IPS DF 4.7 (cell line): ENCODE measurements around the gene ENOX1.
"Not testable (repeated sequence)": the region's sequence is repeated elsewhere in the genome, so short reads cannot be mapped to it uniquely, and the experiment has no call there.

Experiments
- DNase-seq: peaks from one replicate; pipeline ENCODE4 v3.0.0-alpha.2; 2013; ENCODE audit warnings: low spot score; ENCODE audit errors: extremely low read depth

Gene ENOX1

DNA sequence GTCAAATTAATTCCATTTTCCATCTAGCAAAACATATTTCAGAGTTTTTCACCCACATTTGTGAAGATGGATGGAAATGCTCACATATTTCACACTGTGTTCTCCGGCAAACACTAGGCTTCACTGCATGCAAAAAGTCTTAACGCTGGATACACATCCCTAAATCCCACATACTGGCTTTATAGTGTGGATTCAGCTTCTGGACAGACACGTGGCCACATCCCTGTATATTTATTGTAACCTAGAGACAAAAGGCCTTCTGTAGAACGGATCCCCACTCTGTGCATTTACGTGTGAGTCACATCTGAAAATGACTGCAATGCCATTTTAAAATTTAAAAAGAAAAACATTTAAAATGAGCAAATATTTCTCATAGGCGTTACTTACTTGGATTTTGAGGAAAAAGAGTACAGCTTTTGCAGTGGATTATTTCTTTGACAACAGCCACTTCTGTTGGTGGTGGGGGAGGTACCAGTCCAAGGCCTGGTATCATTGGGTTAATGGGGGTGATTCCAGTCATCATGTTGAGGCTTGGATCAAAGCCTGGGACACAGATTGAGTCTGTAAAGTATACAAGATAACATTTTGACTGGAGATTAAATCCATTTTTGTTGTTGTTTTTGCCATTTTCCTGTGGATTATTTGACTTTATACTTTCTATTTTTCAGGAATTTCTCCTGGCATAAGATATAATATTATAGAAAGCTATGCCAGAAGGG is 425.7 kb downstream of the ENOX1 start:
- DNase-seq: no peak

DNA sequence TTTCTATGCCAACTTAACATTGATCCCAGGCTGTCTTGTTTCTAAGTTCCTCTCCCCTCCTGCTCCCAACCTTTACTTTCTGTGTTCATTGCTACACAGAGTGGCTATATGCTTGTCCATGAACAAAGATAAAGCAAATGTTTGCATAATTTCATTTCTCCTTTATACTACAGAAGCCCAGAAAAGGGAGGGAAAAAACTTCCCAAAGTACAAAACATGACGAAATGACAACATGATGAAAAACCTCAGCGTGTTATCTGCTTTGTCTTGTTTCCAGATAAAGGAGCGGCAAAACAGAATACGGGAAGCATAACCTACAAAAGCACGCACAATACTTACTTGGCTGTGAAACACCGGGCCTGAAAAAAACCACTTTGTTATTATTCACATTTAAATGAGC is 426.6 kb downstream of the ENOX1 start:
- DNase-seq: no peak

DNA sequence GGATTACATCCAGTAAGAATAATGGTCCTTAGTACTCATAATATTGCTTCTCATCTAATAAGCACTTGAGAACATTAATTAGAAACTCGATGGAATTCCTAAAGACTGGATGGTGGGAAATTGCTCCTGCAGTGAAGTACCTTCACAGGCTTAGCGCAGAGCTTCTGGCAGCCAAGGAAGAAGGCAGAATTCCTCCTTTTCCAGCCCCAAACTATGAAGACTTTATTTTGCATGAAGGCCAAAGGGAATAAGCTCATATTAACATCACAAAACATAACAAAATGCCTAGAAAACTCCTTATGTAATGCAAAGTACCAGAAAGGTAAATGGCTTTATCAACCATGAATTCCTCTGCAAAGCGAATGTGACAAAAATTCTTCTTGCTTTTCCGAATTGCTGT is 427.2 kb downstream of the ENOX1 start:
- peak; percentile 19 for DNase-seq

DNA sequence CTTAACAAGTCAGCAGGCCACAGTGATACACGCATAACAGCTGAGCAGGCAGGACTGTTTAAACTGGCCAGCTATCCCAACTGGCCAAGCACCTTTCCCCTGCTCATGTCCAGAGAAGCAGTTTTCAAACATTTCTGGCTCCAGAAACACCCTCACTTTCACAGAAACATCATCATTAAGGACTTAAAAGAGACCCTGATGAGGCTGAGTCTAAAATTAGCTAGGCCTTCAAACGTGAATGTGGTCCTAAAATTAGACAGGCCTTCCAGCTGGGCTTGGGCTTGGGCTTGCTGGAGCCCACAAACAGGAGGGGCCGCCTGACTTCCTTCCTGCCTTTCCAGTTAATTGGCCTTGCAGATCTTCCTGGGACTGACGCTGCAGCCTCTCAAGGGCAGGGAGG is 429.2 kb downstream of the ENOX1 start:
- no peak for DNase-seq

DNA sequence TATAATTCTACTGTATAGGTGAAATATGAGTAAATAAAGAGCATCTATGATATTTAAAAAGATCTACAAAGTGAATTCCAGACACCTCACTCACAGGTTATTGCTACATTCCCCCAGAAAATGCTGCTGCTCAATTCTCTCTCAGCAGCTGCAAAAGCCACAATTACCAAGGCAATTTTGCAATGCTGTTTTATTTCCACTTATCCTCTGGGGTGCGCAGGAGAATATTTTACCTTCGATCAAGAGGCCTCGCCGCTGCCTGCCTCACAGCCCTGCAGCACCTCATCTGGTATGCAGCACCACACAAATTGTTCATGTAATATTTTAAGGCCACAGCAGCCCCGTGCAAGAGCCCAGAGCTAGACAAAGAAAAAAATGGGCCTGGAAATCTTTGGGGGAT is 430.2 kb downstream of the ENOX1 start:
- no peak for DNase-seq

DNA sequence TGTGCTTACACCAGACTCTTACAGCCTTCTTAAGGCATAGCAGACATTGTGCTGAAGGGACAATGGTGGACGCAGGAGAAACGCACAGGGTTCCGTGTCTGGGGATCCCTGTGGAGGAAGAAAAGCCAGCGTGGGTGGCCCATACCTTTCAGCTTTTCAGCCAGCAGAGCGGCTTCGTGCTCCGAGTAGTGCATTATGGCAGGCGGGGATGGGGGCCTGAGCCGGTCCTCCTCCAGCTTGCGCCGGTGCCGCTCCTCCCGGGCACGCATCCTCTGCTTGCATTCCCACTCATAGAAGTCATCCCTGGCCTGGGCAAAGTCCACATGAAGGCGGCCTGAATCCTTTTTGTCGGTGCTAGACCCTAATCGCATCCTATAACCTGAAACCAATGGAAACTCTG is 431.0 kb downstream of the ENOX1 start:
- DNase-seq: no peak

DNA sequence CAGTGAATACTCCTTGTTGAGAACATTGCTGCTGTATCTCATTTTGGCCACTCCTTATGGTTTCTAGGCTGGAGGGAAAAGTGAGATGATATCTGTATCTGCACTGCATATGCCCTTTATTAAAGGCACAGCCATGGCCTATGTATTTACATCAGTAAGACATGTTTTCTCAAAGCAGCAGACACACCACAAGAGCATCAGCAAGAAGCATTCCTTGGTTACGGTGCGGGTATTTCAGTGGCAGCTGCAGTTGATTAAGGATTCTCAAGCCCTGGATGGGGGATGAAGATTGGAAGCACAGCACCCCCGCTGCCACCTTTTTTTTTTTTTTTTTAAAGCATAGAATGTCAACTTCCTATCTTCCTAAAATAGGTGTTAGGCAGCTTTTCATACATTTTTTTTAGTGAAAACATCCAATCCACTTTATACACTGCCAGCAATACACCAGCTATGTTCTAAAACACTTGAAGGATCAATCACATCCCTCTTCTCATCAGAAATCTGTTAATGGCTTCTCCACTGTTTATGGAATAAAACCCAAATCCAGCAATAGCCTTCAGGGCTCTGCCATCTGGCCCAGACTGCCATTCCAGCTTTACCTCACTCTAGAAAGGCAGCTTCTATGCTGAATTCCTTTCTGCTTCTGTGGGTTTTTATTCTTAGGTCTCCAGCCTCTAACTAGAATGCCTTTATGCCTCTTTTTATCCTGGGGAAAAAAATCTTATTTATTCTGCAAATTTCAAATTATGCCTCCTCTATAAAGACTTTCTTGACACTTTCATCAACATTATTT is 432.4 kb downstream of the ENOX1 start:
- DNase-seq: no peak

DNA sequence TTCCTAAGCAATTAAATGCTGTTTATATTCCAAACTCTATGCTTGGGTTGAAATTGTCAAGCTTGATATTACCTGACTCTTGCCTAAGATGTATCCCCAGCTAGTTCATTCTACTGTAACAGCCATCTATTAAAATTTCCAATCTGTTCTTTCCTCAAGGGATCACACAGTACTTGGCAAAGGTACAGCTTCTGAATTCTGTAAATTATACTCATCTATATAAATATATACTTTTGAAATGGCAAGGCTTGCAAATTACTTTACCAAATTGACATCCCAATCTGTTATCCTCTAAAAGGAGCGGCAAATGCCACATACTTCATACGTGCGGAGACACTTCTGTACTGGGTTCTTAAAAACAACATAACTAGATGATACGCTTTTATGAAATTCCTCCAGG is 433.1 kb downstream of the ENOX1 start:
- DNase-seq: no peak

DNA sequence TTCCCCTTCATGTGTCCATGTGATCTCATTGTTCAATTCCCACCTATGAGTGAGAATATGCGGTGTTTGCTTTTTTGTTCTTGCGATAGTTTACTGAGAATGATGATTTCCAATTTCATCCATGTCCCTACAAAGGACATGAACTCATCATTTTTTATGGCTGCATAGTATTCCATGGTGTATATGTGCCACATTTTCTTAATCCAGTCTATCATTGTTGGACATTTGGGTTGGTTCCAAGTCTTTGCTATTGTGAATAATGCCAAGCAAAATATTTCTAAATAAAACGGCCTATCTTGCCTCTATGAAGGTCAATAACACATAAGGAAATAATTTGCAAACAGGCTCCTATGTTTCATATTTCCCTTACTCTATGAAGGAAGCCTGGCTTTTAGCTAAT is 435.2 kb downstream of the ENOX1 start:
- DNase-seq: not testable (repeated sequence)

DNA sequence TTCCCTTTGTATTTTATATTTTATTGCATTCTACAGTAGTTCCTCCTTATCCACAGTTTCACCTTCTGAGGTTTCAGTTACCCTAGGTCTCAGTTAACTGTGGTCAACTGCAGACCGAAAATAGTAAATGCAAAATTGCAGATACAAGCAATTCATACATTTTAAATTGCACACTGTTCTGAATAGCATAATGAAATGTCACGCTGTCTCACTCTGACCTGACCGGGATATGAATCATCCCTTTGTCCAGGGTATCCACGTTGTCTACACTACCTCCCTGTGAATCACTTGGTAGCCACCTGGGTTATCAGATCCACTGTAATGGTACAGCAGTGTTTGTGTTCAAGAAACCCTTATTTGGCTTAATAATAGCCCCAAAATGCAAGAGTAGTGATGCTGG is 438.4 kb downstream of the ENOX1 start:
- DNase-seq: no peak

DNA sequence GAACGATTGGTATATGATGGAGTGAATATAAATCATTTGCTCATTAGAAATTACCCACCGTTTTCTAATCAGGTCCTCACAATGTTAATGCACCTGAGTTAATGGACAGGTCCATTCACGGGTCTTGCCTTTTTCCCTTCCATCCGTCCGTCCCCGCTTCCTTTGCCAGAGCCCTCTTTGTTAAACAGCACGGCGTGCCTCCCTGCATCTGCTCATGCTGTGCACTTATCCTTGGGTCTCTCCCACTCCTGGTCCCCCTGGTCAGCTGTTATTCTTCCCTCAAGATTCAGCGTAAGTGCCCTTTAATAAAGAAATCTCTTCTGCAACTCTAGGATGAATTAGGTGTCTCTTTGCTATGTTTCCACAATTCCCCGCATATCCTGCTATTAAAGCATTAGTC is 438.9 kb downstream of the ENOX1 start:
- DNase-seq: no peak

DNA sequence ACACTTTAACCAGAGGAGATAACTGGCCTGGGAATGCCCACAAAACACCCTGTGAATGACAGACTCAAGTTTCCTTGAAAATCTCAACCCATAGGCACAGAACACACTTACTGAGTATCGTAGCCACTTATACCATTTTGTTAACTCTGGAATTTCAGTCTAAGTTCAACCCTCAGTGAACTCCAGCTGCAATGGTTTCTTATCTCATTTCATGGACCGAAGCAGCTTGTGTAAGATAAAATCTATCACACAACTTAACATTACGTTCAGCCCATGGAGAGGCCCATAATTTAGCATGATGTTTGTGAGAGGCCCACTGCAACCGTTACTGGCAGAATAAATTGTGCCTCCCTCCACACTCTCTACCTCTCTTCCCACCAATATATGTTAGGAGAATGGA is 440.3 kb downstream of the ENOX1 start:
- DNase-seq: no peak

DNA sequence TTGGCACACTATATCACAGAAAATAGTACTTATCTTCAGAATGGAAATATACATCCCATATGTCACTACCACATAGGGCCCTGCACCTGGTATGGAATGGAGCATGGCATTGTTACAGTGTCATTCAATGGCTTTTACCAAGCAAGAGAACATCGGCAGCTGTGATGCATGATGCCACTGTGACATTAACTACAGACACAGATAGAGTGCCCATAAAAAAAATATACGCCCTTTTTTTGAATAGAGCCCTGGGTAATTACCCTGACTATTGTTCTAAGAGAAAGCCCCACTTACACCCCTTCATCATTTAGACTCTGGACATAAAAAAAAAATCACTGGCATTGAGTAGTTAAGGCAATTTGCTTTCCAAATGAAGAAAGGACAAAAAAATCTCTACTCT is 443.1 kb downstream of the ENOX1 start:
- no peak for DNase-seq

DNA sequence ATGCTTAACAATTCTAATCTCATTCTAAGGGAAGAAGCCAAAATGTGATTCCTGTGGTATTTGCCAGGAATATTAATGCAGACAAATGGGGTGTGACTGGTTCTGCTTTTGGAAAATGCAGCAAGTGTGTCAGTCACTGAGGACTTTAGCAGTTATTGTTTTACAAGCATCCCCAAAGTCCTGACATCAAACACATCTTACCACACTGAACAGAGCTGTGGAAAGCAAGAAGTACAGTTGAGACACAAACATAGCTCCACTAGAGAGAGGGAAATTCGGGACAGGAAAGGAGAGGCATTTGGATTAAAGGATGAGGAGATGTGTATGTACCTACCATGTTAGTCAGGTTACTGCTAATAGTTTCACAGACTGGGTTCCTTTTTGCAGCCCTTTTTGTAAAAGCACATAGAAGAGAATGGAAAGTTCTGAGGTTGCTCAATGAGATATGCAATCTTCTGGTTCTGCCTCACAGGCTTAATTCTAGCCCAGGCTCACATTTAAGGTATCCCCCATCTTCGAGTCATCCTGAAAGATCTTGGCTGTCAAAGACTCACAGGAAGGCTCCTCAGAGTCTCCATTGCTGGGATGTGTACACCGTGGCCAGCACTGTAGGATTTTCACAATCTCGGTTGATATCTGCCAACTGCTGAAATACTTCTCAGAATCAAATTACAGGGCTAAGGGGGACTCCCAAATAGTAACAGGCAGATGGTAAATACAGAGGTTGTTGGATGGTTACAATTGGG is 446.8 kb downstream of the ENOX1 start:
- no peak for DNase-seq

DNA sequence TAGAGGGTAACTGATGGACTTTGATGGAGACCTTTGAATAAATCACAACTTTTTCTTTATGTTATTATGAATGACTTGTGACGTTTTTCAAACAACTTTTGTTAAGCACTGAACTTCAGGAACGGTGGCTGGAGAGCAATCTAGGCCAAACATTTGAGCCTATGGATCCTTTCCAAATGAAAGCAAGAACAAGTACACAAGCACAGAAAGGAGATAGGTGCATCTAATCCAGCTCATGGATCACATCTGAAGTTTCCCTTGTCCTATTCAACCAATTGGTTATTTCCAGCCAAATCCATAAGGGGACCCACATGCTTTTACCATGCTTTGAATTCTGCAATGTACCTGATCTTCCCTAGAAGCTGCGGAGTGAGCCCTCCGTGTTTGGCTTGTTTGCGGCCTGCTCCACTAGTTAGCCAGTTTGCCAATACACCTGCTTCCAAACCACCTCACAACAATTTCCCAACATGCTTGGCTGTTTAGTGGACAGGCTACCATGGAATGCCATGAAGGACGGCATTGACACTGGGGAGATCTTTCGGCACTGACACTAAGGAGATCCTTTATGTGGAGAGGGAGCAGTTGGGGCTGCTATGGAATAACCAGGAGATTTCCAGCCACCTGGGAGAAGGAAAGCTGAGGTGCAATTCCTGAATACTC is 447.5 kb downstream of the ENOX1 start:
- no peak for DNase-seq

DNA sequence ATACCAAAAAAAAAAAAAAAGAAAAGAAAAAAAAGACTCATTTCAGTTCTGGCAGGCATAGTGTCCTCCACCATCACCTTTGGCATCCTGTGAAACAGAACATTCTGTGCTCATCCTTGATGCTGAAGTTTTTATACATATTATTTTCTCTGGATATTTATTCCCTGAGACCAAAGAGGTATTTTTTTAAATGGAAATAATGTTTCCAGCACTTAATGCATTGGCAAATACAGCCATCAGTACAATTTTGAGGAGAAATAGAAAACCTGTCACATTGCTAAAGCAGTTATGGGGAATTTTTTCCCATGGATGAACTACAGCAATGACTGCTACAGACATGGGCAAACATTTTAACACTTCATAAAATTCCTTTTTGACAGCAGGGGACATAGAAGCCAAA is 451.0 kb downstream of the ENOX1 start:
- DNase-seq: no peak

DNA sequence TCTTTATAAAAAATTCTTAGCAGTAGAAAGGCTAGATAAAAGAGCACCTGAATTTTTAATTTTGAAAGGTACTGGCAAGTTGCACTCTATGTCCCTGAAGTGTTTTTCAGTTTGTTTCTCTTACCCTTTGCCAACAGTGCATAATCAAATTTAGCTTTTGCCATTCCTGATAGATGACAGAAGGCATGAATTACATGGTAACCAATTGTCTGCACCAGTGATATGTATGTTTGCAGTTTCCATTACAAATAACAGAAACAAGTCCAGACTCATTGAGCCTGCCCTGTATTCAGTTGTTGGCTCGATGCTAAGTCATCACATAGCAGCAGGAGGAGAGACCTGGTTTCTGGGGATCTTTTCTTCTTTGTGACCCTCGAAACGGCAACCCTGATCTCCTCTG is 453.6 kb downstream of the ENOX1 start:
- no peak for DNase-seq

DNA sequence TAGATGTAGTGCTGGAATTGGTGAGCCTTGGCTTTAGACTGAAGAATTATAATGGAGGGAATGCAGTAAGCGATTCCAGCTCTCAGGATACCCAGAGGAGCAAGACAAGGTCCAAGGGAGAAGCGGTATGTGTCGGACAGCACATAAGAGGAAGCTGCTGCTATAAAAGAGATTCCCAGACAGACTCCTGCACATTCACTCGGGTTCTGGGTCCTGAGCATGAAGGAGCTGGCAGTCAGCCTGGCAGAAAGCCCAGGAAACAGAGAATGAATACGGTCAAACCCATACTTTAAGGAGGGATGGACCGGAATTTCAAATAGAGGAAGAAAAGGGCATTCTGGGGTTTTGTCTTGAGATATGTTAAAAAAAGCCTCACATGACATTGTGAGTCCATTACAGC is 455.1 kb downstream of the ENOX1 start:
- no peak for DNase-seq

DNA sequence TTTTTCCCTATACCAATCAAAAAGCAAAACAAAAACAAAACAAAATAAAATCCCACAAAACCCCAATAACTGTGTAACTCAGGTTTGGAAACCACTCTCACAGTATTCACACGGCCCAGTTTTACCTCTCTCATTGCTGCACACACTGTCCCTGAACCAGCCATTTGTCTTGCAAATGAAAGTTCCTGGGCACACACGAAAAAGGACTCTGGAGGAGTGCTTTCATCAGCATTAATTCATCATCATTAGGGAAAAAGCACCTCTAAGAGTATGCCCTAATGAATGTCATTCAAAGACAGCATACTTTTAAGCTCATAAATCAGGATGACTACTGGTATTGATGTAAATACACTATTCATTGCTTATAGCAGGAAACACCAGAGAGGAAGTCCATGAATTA is 457.1 kb downstream of the ENOX1 start:
- DNase-seq: no peak

DNA sequence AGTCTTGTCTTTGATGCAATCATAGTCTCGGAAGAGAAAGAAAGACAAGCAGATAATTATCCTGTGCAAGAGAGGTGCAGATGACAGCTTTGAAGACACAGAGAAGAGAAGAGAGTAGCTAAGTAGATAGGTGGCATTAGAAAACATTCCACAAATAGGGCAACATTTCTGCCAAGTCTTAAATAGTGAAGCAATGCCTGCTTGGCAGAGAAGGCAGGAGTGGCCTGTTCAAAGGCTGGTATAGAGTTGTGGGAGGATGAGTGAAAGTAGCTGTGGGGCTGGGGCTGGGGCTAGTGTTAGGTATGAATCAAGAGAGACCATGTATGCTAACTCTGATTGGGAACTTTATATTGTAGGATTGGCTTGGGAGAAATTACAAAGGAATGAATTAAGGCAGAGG is 457.9 kb downstream of the ENOX1 start:
- no peak for DNase-seq

DNA sequence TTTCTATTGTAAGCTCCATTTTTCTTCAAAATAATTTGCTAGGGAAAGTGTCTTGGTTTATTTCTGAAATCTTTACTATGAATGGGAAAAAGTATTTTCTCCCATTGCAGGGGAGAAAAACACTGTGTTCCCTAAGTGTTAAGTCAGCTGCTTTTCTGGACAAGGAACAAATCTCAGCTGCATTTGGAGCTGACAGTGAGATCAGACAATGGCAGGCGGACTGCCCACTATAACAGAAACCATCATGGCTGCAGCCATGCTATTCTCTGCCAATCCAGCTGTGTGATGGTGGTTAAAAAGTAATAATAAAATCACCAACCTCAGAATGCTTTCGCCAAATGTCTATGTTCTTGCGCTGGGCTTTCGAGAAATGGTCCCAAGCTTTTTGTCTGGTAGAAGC is 460.7 kb downstream of the ENOX1 start:
- DNase-seq: no peak

DNA sequence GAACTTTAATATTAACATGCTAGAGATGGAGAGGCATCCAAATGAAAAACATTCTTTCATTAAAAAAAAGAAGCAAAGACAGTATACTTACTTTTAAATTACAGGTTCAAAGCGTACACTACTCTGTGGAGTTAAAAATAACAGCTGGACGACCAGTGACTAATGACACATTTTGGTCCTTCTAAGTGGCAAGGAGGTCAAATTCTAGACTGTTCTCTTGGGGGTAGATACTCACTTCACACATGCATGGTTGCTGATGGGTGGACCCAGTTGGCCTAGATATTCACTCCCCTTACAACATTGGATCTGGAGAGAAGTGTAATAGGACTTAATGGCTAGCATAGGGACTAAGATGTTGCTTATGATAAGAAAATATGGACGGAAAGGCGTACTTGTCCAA is 461.1 kb downstream of the ENOX1 start:
- no peak for DNase-seq
